GM23338 (cell line): ENCODE measurements around the gene EPHA7. TPM values are rescaled to one million over a fixed set of nuclear protein-coding genes. Genes with fewer than 3 reads are reported as not detected.

Experiments
- ATAC-seq: fragments of 200-7000 bp; cut with Tn5 transposase; 3 replicates; pipeline ENCODE4 v1.9.1; 2020
- DNase-seq: peaks from one replicate; pipeline ENCODE4 v3.0.0-alpha.2; 2015; ENCODE audit warnings: low spot score
- H2AFZ ChIP-seq: fragments of 200-600 bp; sonication (generic); 2 replicates; pipeline ENCODE4 v1.8.0; 2016; ENCODE audit warnings: antibody characterized with exemption, mild to moderate bottlenecking, moderate library complexity
- H3F3A ChIP-seq: fragments of 200-600 bp; sonication (generic); replicated peaks from 2 replicates; pipeline ENCODE4 v1.8.0; 2017; ENCODE audit warnings: antibody characterized with exemption, mixed run types, low read depth
- H3K27ac ChIP-seq: fragments of 200-600 bp; sonication (generic); 2 replicates; pipeline ENCODE4 v1.6.1; 2016; ENCODE audit warnings: low read depth
- H3K27me3 ChIP-seq: fragments of 200-600 bp; sonication (generic); 2 replicates; pipeline ENCODE4 v1.8.0; 2016; ENCODE audit warnings: mild to moderate bottlenecking, mixed run types, moderate library complexity; ENCODE audit not compliant: insufficient read depth
- H3K36me3 ChIP-seq: fragments of 200-600 bp; sonication (generic); 2 replicates; pipeline ENCODE4 v1.8.0; 2016; ENCODE audit warnings: mild to moderate bottlenecking; ENCODE audit not compliant: insufficient read depth
- H3K4me1 ChIP-seq: fragments of 200-600 bp; sonication (generic); 2 replicates; pipeline ENCODE4 v1.8.0; 2016; ENCODE audit warnings: mild to moderate bottlenecking, moderate library complexity; ENCODE audit not compliant: insufficient read depth
- H3K4me2 ChIP-seq: fragments of 200-600 bp; sonication (generic); 2 replicates; pipeline ENCODE4 v1.7.1; 2017; ENCODE audit warnings: mixed run types
- H3K4me3 ChIP-seq: fragments of 200-600 bp; sonication (generic); 2 replicates; pipeline ENCODE4 v1.6.1; 2016; ENCODE audit warnings: mixed run types
- H3K79me2 ChIP-seq: fragments of 200-600 bp; sonication (generic); replicated peaks from 2 replicates; pipeline ENCODE4 v1.8.0; 2017; ENCODE audit warnings: mild to moderate bottlenecking; ENCODE audit not compliant: insufficient read depth
- H3K9me2 ChIP-seq: fragments of 200-600 bp; sonication (generic); 2 replicates; pipeline ENCODE4 v1.8.0; 2017; ENCODE audit not compliant: insufficient read depth
- H4K20me1 ChIP-seq: fragments of 200-600 bp; sonication (generic); replicated peaks from 2 replicates; pipeline ENCODE4 v1.8.0; 2017; ENCODE audit warnings: mild to moderate bottlenecking; ENCODE audit not compliant: insufficient read depth
- H3K27ac Mint-ChIP-seq: 2 replicates; pipeline ENCODE4 v1.8.0; 2020; ENCODE audit warnings: inconsistent platforms, mild to moderate bottlenecking, moderate library complexity, mixed read lengths
- H3K27me3 Mint-ChIP-seq: 3 replicates; pipeline ENCODE4 v1.8.0; 2022; ENCODE audit warnings: low read depth, mild to moderate bottlenecking, moderate library complexity, mixed read lengths, inconsistent platforms; ENCODE audit not compliant: insufficient read depth, poor library complexity
- H3K36me3 Mint-ChIP-seq: 3 replicates; pipeline ENCODE4 v1.8.0; 2021; ENCODE audit warnings: low read depth, mild to moderate bottlenecking, inconsistent platforms, moderate library complexity, mixed read lengths
- H3K4me1 Mint-ChIP-seq: 3 replicates; pipeline ENCODE4 v1.8.0; 2020; ENCODE audit warnings: mild to moderate bottlenecking, inconsistent platforms, mixed read lengths
- H3K4me3 Mint-ChIP-seq: 3 replicates; pipeline ENCODE4 v1.8.0; 2021; ENCODE audit warnings: moderate library complexity, mild to moderate bottlenecking, inconsistent platforms, mixed read lengths
- H3K9me3 Mint-ChIP-seq: 3 replicates; pipeline ENCODE4 v1.8.0; 2020; ENCODE audit warnings: moderate library complexity, mild to moderate bottlenecking, inconsistent platforms, mixed read lengths
- CREB1 ChIP-seq: fragments of 250-450 bp; sonication (Bioruptor Pico); IDR thresholded peaks from 2 replicates; pipeline ENCODE4 v1.5.0; 2020; ENCODE audit warnings: low read depth, mild to moderate bottlenecking, moderate library complexity
- CTCF ChIP-seq, 2 experiments: fragments of 200-600 bp in 1 of 2; sonication (generic) in 1 of 2; conservative IDR thresholded peaks; 2 replicates each; pipeline versions ENCODE4 v1.5.1 to v1.6.1; 2016 to 2017; ENCODE audit warnings: antibody characterized with exemption in 2 of 2, low read depth in 2 of 2, mild to moderate bottlenecking in 2 of 2, moderate library complexity in 1 of 2
- ETS1 ChIP-seq: IDR thresholded peaks from 2 replicates; pipeline ENCODE4 v1.6.1; 2016; ENCODE audit warnings: antibody characterized with exemption
- EZH2 ChIP-seq: fragments of 200-600 bp; sonication (generic); IDR thresholded peaks from one replicate; pipeline ENCODE4 v1.8.0; 2017; ENCODE audit warnings: antibody characterized with exemption, mild to moderate bottlenecking, low read depth; ENCODE audit not compliant: unreplicated experiment
- EZH2phosphoT487 ChIP-seq: fragments of 200-600 bp; sonication (generic); IDR thresholded peaks from one replicate; pipeline ENCODE4 v1.8.1; 2018; ENCODE audit warnings: antibody characterized with exemption; ENCODE audit not compliant: unreplicated experiment
- JUNB ChIP-seq: IDR thresholded peaks from one replicate; pipeline ENCODE4 v1.6.1; 2016; ENCODE audit warnings: antibody characterized with exemption; ENCODE audit not compliant: unreplicated experiment
- NANOG ChIP-seq: IDR thresholded peaks from 2 replicates; pipeline ENCODE4 v1.6.1; 2016; ENCODE audit warnings: antibody characterized with exemption, borderline replicate concordance
- POLR2AphosphoS5 ChIP-seq: IDR thresholded peaks from 2 replicates; pipeline ENCODE4 v1.6.1; 2016; ENCODE audit warnings: antibody characterized with exemption, low read depth
- STAT1 ChIP-seq: IDR thresholded peaks from one replicate; pipeline ENCODE4 v1.6.1; 2016; ENCODE audit warnings: antibody characterized with exemption; ENCODE audit not compliant: unreplicated experiment
- ZNF114 ChIP-seq: fragments of 250-450 bp; sonication (Bioruptor Pico); IDR thresholded peaks from 2 replicates; pipeline ENCODE4 v1.5.0; 2020; ENCODE audit warnings: mild to moderate bottlenecking, moderate library complexity
- ZNF331 ChIP-seq: fragments of 250-450 bp; sonication (Bioruptor Pico); IDR thresholded peaks from 2 replicates; pipeline ENCODE4 v1.5.0; 2020; ENCODE audit warnings: low read depth, mild to moderate bottlenecking, moderate library complexity
- polyA plus RNA-seq: library from polyadenylated mRNA; unstranded; fragments of >200 nt; fragmentation: Nextera tagmentation; extraction: Ambion mirVana; gene quantifications from 2 replicates; pipeline ENCODE4 v1.2.1, GENCODE V29; 2016
- total RNA-seq: library from RNA; depleted of rRNA; stranded (reverse); fragments of >200 nt; shearing (Covaris generic); gene quantifications from 2 replicates; pipeline ENCODE4 v1.2.3, GENCODE V29; 2014
- TF ChIP-seq, protein P1 (sequence below): IDR thresholded peaks from one replicate; pipeline ENCODE4 v1.6.1; 2018; ENCODE audit warnings: antibody characterized with exemption; ENCODE audit not compliant: unreplicated experiment

EPHA7 gene
- total and polyA plus RNA-seq, 2 experiments from 2014 or later: 3.3 to 7.3 TPM

GRCh38 chr6:93304505-93304904, 114.9 kb downstream of the EPHA7 start (continued):
- TF ChIP-seq CREB1 (CRISPR knock-in tag) (no peak), EZH2phosphoT487 (no peak), POLR2AphosphoS5 (no peak), JUNB (no peak), CTCF (conservative IDR thresholded peaks at IDR 0.05; ENCODE audit: low read depth in 2 of 2) (no peak), NANOG (no peak), EZH2 (no peak), ZNF114 (CRISPR knock-in tag) (no peak)
- TF ChIP-seq, protein P1, sequence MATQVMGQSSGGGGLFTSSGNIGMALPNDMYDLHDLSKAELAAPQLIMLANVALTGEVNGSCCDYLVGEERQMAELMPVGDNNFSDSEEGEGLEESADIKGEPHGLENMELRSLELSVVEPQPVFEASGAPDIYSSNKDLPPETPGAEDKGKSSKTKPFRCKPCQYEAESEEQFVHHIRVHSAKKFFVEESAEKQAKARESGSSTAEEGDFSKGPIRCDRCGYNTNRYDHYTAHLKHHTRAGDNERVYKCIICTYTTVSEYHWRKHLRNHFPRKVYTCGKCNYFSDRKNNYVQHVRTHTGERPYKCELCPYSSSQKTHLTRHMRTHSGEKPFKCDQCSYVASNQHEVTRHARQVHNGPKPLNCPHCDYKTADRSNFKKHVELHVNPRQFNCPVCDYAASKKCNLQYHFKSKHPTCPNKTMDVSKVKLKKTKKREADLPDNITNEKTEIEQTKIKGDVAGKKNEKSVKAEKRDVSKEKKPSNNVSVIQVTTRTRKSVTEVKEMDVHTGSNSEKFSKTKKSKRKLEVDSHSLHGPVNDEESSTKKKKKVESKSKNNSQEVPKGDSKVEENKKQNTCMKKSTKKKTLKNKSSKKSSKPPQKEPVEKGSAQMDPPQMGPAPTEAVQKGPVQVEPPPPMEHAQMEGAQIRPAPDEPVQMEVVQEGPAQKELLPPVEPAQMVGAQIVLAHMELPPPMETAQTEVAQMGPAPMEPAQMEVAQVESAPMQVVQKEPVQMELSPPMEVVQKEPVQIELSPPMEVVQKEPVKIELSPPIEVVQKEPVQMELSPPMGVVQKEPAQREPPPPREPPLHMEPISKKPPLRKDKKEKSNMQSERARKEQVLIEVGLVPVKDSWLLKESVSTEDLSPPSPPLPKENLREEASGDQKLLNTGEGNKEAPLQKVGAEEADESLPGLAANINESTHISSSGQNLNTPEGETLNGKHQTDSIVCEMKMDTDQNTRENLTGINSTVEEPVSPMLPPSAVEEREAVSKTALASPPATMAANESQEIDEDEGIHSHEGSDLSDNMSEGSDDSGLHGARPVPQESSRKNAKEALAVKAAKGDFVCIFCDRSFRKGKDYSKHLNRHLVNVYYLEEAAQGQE: no peak

- no peaks in the 10 kb centered on the region; the same call in 2 of the 3 replicates for H3K36me3 Mint-ChIP-seq
- no peak overlapping the region for H3K4me3 ChIP-seq
- ATAC-seq: no peak
- no peaks in the 10 kb centered on the region for H3K79me2 ChIP-seq
- DNase-seq: no peak
- no peak overlapping the region for H3K27ac Mint-ChIP-seq
- H3K27me3 Mint-ChIP-seq: peaks cover 2% of the 10 kb centered on the region
- H3K9me3 Mint-ChIP-seq: no peaks in the 10 kb centered on the region
- no peaks in the 10 kb centered on the region for H3F3A ChIP-seq
- TF ChIP-seq EZH2 (no peak), ZNF331 (CRISPR knock-in tag) (no peak), ZNF114 (CRISPR knock-in tag) (no peak), ETS1 (no peak), NANOG (no peak), JUNB (no peak), STAT1 (no peak), CREB1 (CRISPR knock-in tag) (no peak), EZH2phosphoT487 (no peak), CTCF (conservative IDR thresholded peaks at IDR 0.05; ENCODE audit: low read depth in 2 of 2) (no peak)
- TF ChIP-seq, protein P1: no peak
- peaks cover 6% of the 10 kb centered on the region; the same call in 2 of the 3 replicates for H3K4me1 Mint-ChIP-seq
- H3K27me3 ChIP-seq: no peaks in the 10 kb centered on the region
- no peaks in the 10 kb centered on the region for H3K9me2 ChIP-seq
- no peaks in the 10 kb centered on the region for H3K4me1 ChIP-seq
- H3K4me3 Mint-ChIP-seq: no peak overlapping the region
- no peaks in the 10 kb centered on the region for H4K20me1 ChIP-seq
- H3K27ac ChIP-seq: no peak overlapping the region
- no peaks in the 10 kb centered on the region for H3K36me3 ChIP-seq
- no peak overlapping the region for H2AFZ ChIP-seq
- no peak overlapping the region for H3K4me2 ChIP-seq
Measured at GRCh38 chr6:93300661-93301060, 118.7 kb downstream of the EPHA7 start.
